GM23338 (cell line): Measurements from ENCODE around the gene OXCT1. TPM values are rescaled to one million over a fixed set of nuclear protein-coding genes. Genes with fewer than 3 reads are reported as not detected.

ENCODE experiments used
- ATAC-seq: fragments of 200-7000 bp; cut with Tn5 transposase; 3 replicates; pipeline ENCODE4 v1.9.1; 2020
- DNase-seq: peaks from one replicate; pipeline ENCODE4 v3.0.0-alpha.2; 2015; ENCODE audit warnings: low spot score
- H2AFZ ChIP-seq: fragments of 200-600 bp; sonication (generic); 2 replicates; pipeline ENCODE4 v1.8.0; 2016; ENCODE audit warnings: antibody characterized with exemption, mild to moderate bottlenecking, moderate library complexity
- H3F3A ChIP-seq: fragments of 200-600 bp; sonication (generic); replicated peaks from 2 replicates; pipeline ENCODE4 v1.8.0; 2017; ENCODE audit warnings: antibody characterized with exemption, mixed run types, low read depth
- H3K27ac ChIP-seq: fragments of 200-600 bp; sonication (generic); 2 replicates; pipeline ENCODE4 v1.6.1; 2016; ENCODE audit warnings: low read depth
- H3K27me3 ChIP-seq: fragments of 200-600 bp; sonication (generic); 2 replicates; pipeline ENCODE4 v1.8.0; 2016; ENCODE audit warnings: mild to moderate bottlenecking, mixed run types, moderate library complexity; ENCODE audit not compliant: insufficient read depth
- H3K36me3 ChIP-seq: fragments of 200-600 bp; sonication (generic); 2 replicates; pipeline ENCODE4 v1.8.0; 2016; ENCODE audit warnings: mild to moderate bottlenecking; ENCODE audit not compliant: insufficient read depth
- H3K4me1 ChIP-seq: fragments of 200-600 bp; sonication (generic); 2 replicates; pipeline ENCODE4 v1.8.0; 2016; ENCODE audit warnings: mild to moderate bottlenecking, moderate library complexity; ENCODE audit not compliant: insufficient read depth
- H3K4me2 ChIP-seq: fragments of 200-600 bp; sonication (generic); 2 replicates; pipeline ENCODE4 v1.7.1; 2017; ENCODE audit warnings: mixed run types
- H3K4me3 ChIP-seq: fragments of 200-600 bp; sonication (generic); 2 replicates; pipeline ENCODE4 v1.6.1; 2016; ENCODE audit warnings: mixed run types
- H3K79me2 ChIP-seq: fragments of 200-600 bp; sonication (generic); replicated peaks from 2 replicates; pipeline ENCODE4 v1.8.0; 2017; ENCODE audit warnings: mild to moderate bottlenecking; ENCODE audit not compliant: insufficient read depth
- H3K9me2 ChIP-seq: fragments of 200-600 bp; sonication (generic); 2 replicates; pipeline ENCODE4 v1.8.0; 2017; ENCODE audit not compliant: insufficient read depth
- H4K20me1 ChIP-seq: fragments of 200-600 bp; sonication (generic); replicated peaks from 2 replicates; pipeline ENCODE4 v1.8.0; 2017; ENCODE audit warnings: mild to moderate bottlenecking; ENCODE audit not compliant: insufficient read depth
- H3K27ac Mint-ChIP-seq: 2 replicates; pipeline ENCODE4 v1.8.0; 2020; ENCODE audit warnings: inconsistent platforms, mild to moderate bottlenecking, moderate library complexity, mixed read lengths
- H3K27me3 Mint-ChIP-seq: 3 replicates; pipeline ENCODE4 v1.8.0; 2022; ENCODE audit warnings: low read depth, mild to moderate bottlenecking, moderate library complexity, mixed read lengths, inconsistent platforms; ENCODE audit not compliant: insufficient read depth, poor library complexity
- H3K36me3 Mint-ChIP-seq: 3 replicates; pipeline ENCODE4 v1.8.0; 2021; ENCODE audit warnings: low read depth, mild to moderate bottlenecking, inconsistent platforms, moderate library complexity, mixed read lengths
- H3K4me1 Mint-ChIP-seq: 3 replicates; pipeline ENCODE4 v1.8.0; 2020; ENCODE audit warnings: mild to moderate bottlenecking, inconsistent platforms, mixed read lengths
- H3K4me3 Mint-ChIP-seq: 3 replicates; pipeline ENCODE4 v1.8.0; 2021; ENCODE audit warnings: moderate library complexity, mild to moderate bottlenecking, inconsistent platforms, mixed read lengths
- H3K9me3 Mint-ChIP-seq: 3 replicates; pipeline ENCODE4 v1.8.0; 2020; ENCODE audit warnings: moderate library complexity, mild to moderate bottlenecking, inconsistent platforms, mixed read lengths
- CREB1 ChIP-seq: fragments of 250-450 bp; sonication (Bioruptor Pico); IDR thresholded peaks from 2 replicates; pipeline ENCODE4 v1.5.0; 2020; ENCODE audit warnings: low read depth, mild to moderate bottlenecking, moderate library complexity
- CTCF ChIP-seq, 2 experiments: fragments of 200-600 bp in 1 of 2; sonication (generic) in 1 of 2; conservative IDR thresholded peaks; 2 replicates each; pipeline versions ENCODE4 v1.5.1 to v1.6.1; 2016 to 2017; ENCODE audit warnings: antibody characterized with exemption in 2 of 2, low read depth in 2 of 2, mild to moderate bottlenecking in 2 of 2, moderate library complexity in 1 of 2
- ETS1 ChIP-seq: IDR thresholded peaks from 2 replicates; pipeline ENCODE4 v1.6.1; 2016; ENCODE audit warnings: antibody characterized with exemption
- EZH2 ChIP-seq: fragments of 200-600 bp; sonication (generic); IDR thresholded peaks from one replicate; pipeline ENCODE4 v1.8.0; 2017; ENCODE audit warnings: antibody characterized with exemption, mild to moderate bottlenecking, low read depth; ENCODE audit not compliant: unreplicated experiment
- EZH2phosphoT487 ChIP-seq: fragments of 200-600 bp; sonication (generic); IDR thresholded peaks from one replicate; pipeline ENCODE4 v1.8.1; 2018; ENCODE audit warnings: antibody characterized with exemption; ENCODE audit not compliant: unreplicated experiment
- JUNB ChIP-seq: IDR thresholded peaks from one replicate; pipeline ENCODE4 v1.6.1; 2016; ENCODE audit warnings: antibody characterized with exemption; ENCODE audit not compliant: unreplicated experiment
- NANOG ChIP-seq: IDR thresholded peaks from 2 replicates; pipeline ENCODE4 v1.6.1; 2016; ENCODE audit warnings: antibody characterized with exemption, borderline replicate concordance
- POLR2AphosphoS5 ChIP-seq: IDR thresholded peaks from 2 replicates; pipeline ENCODE4 v1.6.1; 2016; ENCODE audit warnings: antibody characterized with exemption, low read depth
- REST ChIP-seq: IDR thresholded peaks from one replicate; pipeline ENCODE4 v1.6.1; 2018; ENCODE audit warnings: antibody characterized with exemption; ENCODE audit not compliant: unreplicated experiment
- STAT1 ChIP-seq: IDR thresholded peaks from one replicate; pipeline ENCODE4 v1.6.1; 2016; ENCODE audit warnings: antibody characterized with exemption; ENCODE audit not compliant: unreplicated experiment
- ZNF114 ChIP-seq: fragments of 250-450 bp; sonication (Bioruptor Pico); IDR thresholded peaks from 2 replicates; pipeline ENCODE4 v1.5.0; 2020; ENCODE audit warnings: mild to moderate bottlenecking, moderate library complexity
- ZNF331 ChIP-seq: fragments of 250-450 bp; sonication (Bioruptor Pico); IDR thresholded peaks from 2 replicates; pipeline ENCODE4 v1.5.0; 2020; ENCODE audit warnings: low read depth, mild to moderate bottlenecking, moderate library complexity
- ZNF462 ChIP-seq: fragments of 250-450 bp; sonication (Bioruptor Pico); IDR thresholded peaks from 2 replicates; pipeline ENCODE4 v1.5.0; 2020; ENCODE audit warnings: mild to moderate bottlenecking, moderate library complexity
- polyA plus RNA-seq: library from polyadenylated mRNA; unstranded; fragments of >200 nt; fragmentation: Nextera tagmentation; extraction: Ambion mirVana; gene quantifications from 2 replicates; pipeline ENCODE4 v1.2.1, GENCODE V29; 2016
- total RNA-seq: library from RNA; depleted of rRNA; stranded (reverse); fragments of >200 nt; shearing (Covaris generic); gene quantifications from 2 replicates; pipeline ENCODE4 v1.2.3, GENCODE V29; 2014

The OXCT1 gene
- total and polyA plus RNA-seq, 2 experiments from 2014 or later = 11.6 to 37.0 TPM

- no peak overlapping the region for H3K27ac Mint-ChIP-seq
- Histone ChIP-seq H3K27me3 (no peaks in the 10 kb centered on the region), H3K9me2 (no peaks in the 10 kb centered on the region), H3K79me2 (peaks cover 7% of the 10 kb centered on the region), H2AFZ (no peak overlapping the region), H3K36me3 (0 out of 2 replicates have a peak, but pooled peaks cover 7% of the 10 kb centered on the region), H3K4me3 (no peak overlapping the region), H4K20me1 (peaks cover 5% of the 10 kb centered on the region), H3F3A (no peaks in the 10 kb centered on the region), H3K4me1 (no peaks in the 10 kb centered on the region), H3K27ac (no peak overlapping the region), H3K4me2 (no peak overlapping the region)
- no peaks in the 10 kb centered on the region for H3K27me3 Mint-ChIP-seq
- H3K4me3 Mint-ChIP-seq = no peak overlapping the region
- H3K36me3 Mint-ChIP-seq = peaks cover 12% of the 10 kb centered on the region
- ATAC-seq (no peak), DNase-seq (no peak)
- no peak for TF ChIP-seq NANOG
- no peak for TF ChIP-seq JUNB
- TF ChIP-seq REST = no peak
- no peak for TF ChIP-seq CREB1 (CRISPR knock-in tag)
- TF ChIP-seq ZNF331 (CRISPR knock-in tag) = no peak
- no peak for TF ChIP-seq ETS1
- no peak for TF ChIP-seq CTCF (conservative IDR thresholded peaks at IDR 0.05; ENCODE audit: low read depth in 2 of 2)
- no peak for TF ChIP-seq EZH2phosphoT487
- TF ChIP-seq ZNF114 (CRISPR knock-in tag) = no peak
- no peak for TF ChIP-seq EZH2
- no peak for TF ChIP-seq ZNF462 (CRISPR knock-in tag)
- TF ChIP-seq POLR2AphosphoS5 = no peak
- no peak for TF ChIP-seq STAT1
- H3K9me3 Mint-ChIP-seq = no peaks in the 10 kb centered on the region
- no peaks in the 10 kb centered on the region; the same call in 2 of the 3 replicates for H3K4me1 Mint-ChIP-seq
These were observed 11.3 kb downstream of the OXCT1 start for GRCh38 chr5:41858890-41859289.
